ENCODE data around the gene ASAP2. TPM values are rescaled to one million over a fixed set of nuclear protein-coding genes. Genes with fewer than 3 reads are reported as not detected.

Gene ASAP2
- polyA plus RNA-seq, 4 donors, result 10.8 to 21.9 (median 13.8) TPM

GRCh38 chr2:9358846-9359245 lies 152.2 kb downstream of the ASAP2 start:
- H3K4me1 ChIP-seq (ENCODE audit: control insufficient read depth in 3 of 3, insufficient read depth in 2 of 3, low read depth in 1 of 3, low read length in 2 of 3), result no peaks in the 10 kb centered on the region
- WGBS, 3 donors, result 41 to 80% (median 47%) methylated on average over 1 of the region's 1 CpG
- no peak overlapping the region for H3K4me3 ChIP-seq (ENCODE audit: low read depth in 1 of 3, low read length in 3 of 3)
- DNase-seq, result no peak
- FAIRE-seq, result no peak
- no peak overlapping the region for H3K27ac ChIP-seq (ENCODE audit: low read depth in 1 of 3, low read length in 2 of 3)
- no peaks in the 10 kb centered on the region for H3K27me3 ChIP-seq (ENCODE audit: control insufficient read depth in 3 of 3, insufficient read depth in 3 of 3, low read length in 3 of 3)
- peaks cover 2 to 33% (median 3%) of the 10 kb centered on the region in 3 donors for H3K36me3 ChIP-seq (ENCODE audit: control insufficient read depth in 3 of 3, insufficient read depth in 2 of 3, low read depth in 1 of 3, low read length in 3 of 3)
- no peaks in the 10 kb centered on the region for H3K9me3 ChIP-seq (ENCODE audit: control insufficient read depth in 2 of 2, insufficient read depth in 1 of 2, low read depth in 1 of 2, low read length in 1 of 2)

- no peak overlapping the region for H3K4me3 ChIP-seq (ENCODE audit: low read depth in 1 of 3, low read length in 3 of 3)
- no peak for DNase-seq
- no peaks in the 10 kb centered on the region for H3K9me3 ChIP-seq (ENCODE audit: control insufficient read depth in 2 of 2, insufficient read depth in 1 of 2, low read depth in 1 of 2, low read length in 1 of 2)
- peaks cover 2 to 30% (median 3%) of the 10 kb centered on the region in 3 donors for H3K36me3 ChIP-seq (ENCODE audit: control insufficient read depth in 3 of 3, insufficient read depth in 2 of 3, low read depth in 1 of 3, low read length in 3 of 3)
- no peaks in the 10 kb centered on the region for H3K27me3 ChIP-seq (ENCODE audit: control insufficient read depth in 3 of 3, insufficient read depth in 3 of 3, low read length in 3 of 3)
- H3K4me1 ChIP-seq (ENCODE audit: control insufficient read depth in 3 of 3, insufficient read depth in 2 of 3, low read depth in 1 of 3, low read length in 2 of 3), result no peaks in the 10 kb centered on the region
- H3K27ac ChIP-seq (ENCODE audit: low read depth in 1 of 3, low read length in 2 of 3), result no peak overlapping the region
- FAIRE-seq, result no peak
- WGBS, 3 donors, result 85 to 90% (median 86%) methylated on average over 4 of the region's 4 CpGs
These were observed 152.9 kb downstream of the ASAP2 start for GRCh38 chr2:9359463-9359862.

GRCh38 chr2:9360110-9360509 lies 153.5 kb downstream of the ASAP2 start:
- no peak for FAIRE-seq

GRCh38 chr2:9360701-9361100 lies 154.1 kb downstream of the ASAP2 start:
- 79 to 87% (median 85%) methylated on average over 2 of the region's 2 CpGs for WGBS, 3 donors
- no peak overlapping the region for H3K4me3 ChIP-seq (ENCODE audit: low read depth in 1 of 3, low read length in 3 of 3)
- H3K27ac ChIP-seq (ENCODE audit: low read depth in 1 of 3, low read length in 2 of 3), result no peak overlapping the region
- no peaks in the 10 kb centered on the region for H3K4me1 ChIP-seq (ENCODE audit: control insufficient read depth in 3 of 3, insufficient read depth in 2 of 3, low read depth in 1 of 3, low read length in 2 of 3)
- no peak for FAIRE-seq
- DNase-seq, result no peak
- peaks cover 2 to 36% (median 4%) of the 10 kb centered on the region in 3 donors for H3K36me3 ChIP-seq (ENCODE audit: control insufficient read depth in 3 of 3, insufficient read depth in 2 of 3, low read depth in 1 of 3, low read length in 3 of 3)
- H3K27me3 ChIP-seq (ENCODE audit: control insufficient read depth in 3 of 3, insufficient read depth in 3 of 3, low read length in 3 of 3), result no peaks in the 10 kb centered on the region
- no peaks in the 10 kb centered on the region for H3K9me3 ChIP-seq (ENCODE audit: control insufficient read depth in 2 of 2, insufficient read depth in 1 of 2, low read depth in 1 of 2, low read length in 1 of 2)

More at GRCh38 chr2:9360110-9360509, 153.5 kb downstream of the ASAP2 start:
- Histone ChIP-seq H3K27me3 (ENCODE audit: control insufficient read depth in 3 of 3, insufficient read depth in 3 of 3, low read length in 3 of 3) (no peaks in the 10 kb centered on the region), H3K4me3 (ENCODE audit: low read depth in 1 of 3, low read length in 3 of 3) (no peak overlapping the region), H3K9me3 (ENCODE audit: control insufficient read depth in 2 of 2, insufficient read depth in 1 of 2, low read depth in 1 of 2, low read length in 1 of 2) (no peaks in the 10 kb centered on the region), H3K4me1 (ENCODE audit: control insufficient read depth in 3 of 3, insufficient read depth in 2 of 3, low read depth in 1 of 3, low read length in 2 of 3) (no peaks in the 10 kb centered on the region), H3K27ac (ENCODE audit: low read depth in 1 of 3, low read length in 2 of 3) (no peak overlapping the region), H3K36me3 (ENCODE audit: control insufficient read depth in 3 of 3, insufficient read depth in 2 of 3, low read depth in 1 of 3, low read length in 3 of 3) (peaks cover 2 to 30% (median 3%) of the 10 kb centered on the region in 3 donors)
- WGBS, 3 donors, result 77 to 94% (median 89%) methylated on average over 1 of the region's 1 CpG
- DNase-seq, result no peak

- WGBS, 3 donors, result 85 to 89% (median 87%) methylated on average over 4 of the region's 4 CpGs
- H3K4me3 ChIP-seq (ENCODE audit: low read depth in 1 of 3, low read length in 3 of 3), result no peak overlapping the region
- no peak overlapping the region for H3K27ac ChIP-seq (ENCODE audit: low read depth in 1 of 3, low read length in 2 of 3)
- peaks cover 2 to 50% (median 4%) of the 10 kb centered on the region in 3 donors for H3K36me3 ChIP-seq (ENCODE audit: control insufficient read depth in 3 of 3, insufficient read depth in 2 of 3, low read depth in 1 of 3, low read length in 3 of 3)
- H3K4me1 ChIP-seq (ENCODE audit: control insufficient read depth in 3 of 3, insufficient read depth in 2 of 3, low read depth in 1 of 3, low read length in 2 of 3), result no peaks in the 10 kb centered on the region
- DNase-seq (no peak), FAIRE-seq (no peak)
- H3K27me3 ChIP-seq (ENCODE audit: control insufficient read depth in 3 of 3, insufficient read depth in 3 of 3, low read length in 3 of 3), result no peaks in the 10 kb centered on the region
- H3K9me3 ChIP-seq (ENCODE audit: control insufficient read depth in 2 of 2, insufficient read depth in 1 of 2, low read depth in 1 of 2, low read length in 1 of 2), result no peaks in the 10 kb centered on the region
These were observed 157.8 kb downstream of the ASAP2 start for GRCh38 chr2:9364373-9364772.

- no peak overlapping the region for H3K27ac ChIP-seq (ENCODE audit: low read depth in 1 of 3, low read length in 2 of 3)
- H3K4me1 ChIP-seq (ENCODE audit: control insufficient read depth in 3 of 3, insufficient read depth in 2 of 3, low read depth in 1 of 3, low read length in 2 of 3), result no peaks in the 10 kb centered on the region
- no peak for FAIRE-seq
- peaks cover 2 to 54% (median 4%) of the 10 kb centered on the region in 3 donors for H3K36me3 ChIP-seq (ENCODE audit: control insufficient read depth in 3 of 3, insufficient read depth in 2 of 3, low read depth in 1 of 3, low read length in 3 of 3)
- H3K9me3 ChIP-seq (ENCODE audit: control insufficient read depth in 2 of 2, insufficient read depth in 1 of 2, low read depth in 1 of 2, low read length in 1 of 2), result no peaks in the 10 kb centered on the region
- 71 to 88% (median 80%) methylated on average over 4 of the region's 4 CpGs for WGBS, 3 donors
- no peak for DNase-seq
- no peak overlapping the region for H3K4me3 ChIP-seq (ENCODE audit: low read depth in 1 of 3, low read length in 3 of 3)
- no peaks in the 10 kb centered on the region for H3K27me3 ChIP-seq (ENCODE audit: control insufficient read depth in 3 of 3, insufficient read depth in 3 of 3, low read length in 3 of 3)
These were observed 158.3 kb downstream of the ASAP2 start for GRCh38 chr2:9364791-9365497.

GRCh38 chr2:9365498-9366019 lies 158.9 kb downstream of the ASAP2 start:
- Histone ChIP-seq H3K4me1 (ENCODE audit: control insufficient read depth in 3 of 3, insufficient read depth in 2 of 3, low read depth in 1 of 3, low read length in 2 of 3) (no peaks in the 10 kb centered on the region), H3K36me3 (ENCODE audit: control insufficient read depth in 3 of 3, insufficient read depth in 2 of 3, low read depth in 1 of 3, low read length in 3 of 3) (peaks cover 2 to 55% (median 5%) of the 10 kb centered on the region in 3 donors), H3K9me3 (ENCODE audit: control insufficient read depth in 2 of 2, insufficient read depth in 1 of 2, low read depth in 1 of 2, low read length in 1 of 2) (no peaks in the 10 kb centered on the region), H3K4me3 (ENCODE audit: low read depth in 1 of 3, low read length in 3 of 3) (no peak overlapping the region), H3K27ac (ENCODE audit: low read depth in 1 of 3, low read length in 2 of 3) (no peak overlapping the region), H3K27me3 (ENCODE audit: control insufficient read depth in 3 of 3, insufficient read depth in 3 of 3, low read length in 3 of 3) (no peaks in the 10 kb centered on the region)
- DNase-seq (no peak), FAIRE-seq (no peak)
- 85 to 90% (median 87%) methylated on average over 8 of the region's 8 CpGs for WGBS, 3 donors

GRCh38 chr2:9366026-9366425 lies 159.4 kb downstream of the ASAP2 start:
- no peak overlapping the region for H3K27ac ChIP-seq (ENCODE audit: low read depth in 1 of 3, low read length in 2 of 3)
- no peak for FAIRE-seq
- H3K27me3 ChIP-seq (ENCODE audit: control insufficient read depth in 3 of 3, insufficient read depth in 3 of 3, low read length in 3 of 3), result no peaks in the 10 kb centered on the region
- H3K36me3 ChIP-seq (ENCODE audit: control insufficient read depth in 3 of 3, insufficient read depth in 2 of 3, low read depth in 1 of 3, low read length in 3 of 3), result peaks cover 2 to 60% (median 5%) of the 10 kb centered on the region in 3 donors
- WGBS, 3 donors, result 79 to 89% (median 84%) methylated on average over 6 of the region's 6 CpGs
- no peak for DNase-seq
- H3K9me3 ChIP-seq (ENCODE audit: control insufficient read depth in 2 of 2, insufficient read depth in 1 of 2, low read depth in 1 of 2, low read length in 1 of 2), result no peaks in the 10 kb centered on the region
- H3K4me1 ChIP-seq (ENCODE audit: control insufficient read depth in 3 of 3, insufficient read depth in 2 of 3, low read depth in 1 of 3, low read length in 2 of 3), result no peaks in the 10 kb centered on the region
- no peak overlapping the region for H3K4me3 ChIP-seq (ENCODE audit: low read depth in 1 of 3, low read length in 3 of 3)

Measured in small intestine (tissue), 7 donors.